H4 (cell line): Measurements from ENCODE around the gene BRINP2. TPM values are rescaled to one million over a fixed set of nuclear protein-coding genes. Genes with fewer than 3 reads are reported as not detected.
"Not testable (repeated sequence)": the region's sequence is repeated elsewhere in the genome, so short reads cannot be mapped to it uniquely, and the experiment has no call there.

Experiments
- DNase-seq: peaks from one replicate; pipeline ENCODE4 v3.0.0-alpha.2; 2015; ENCODE audit warnings: low spot score
- total RNA-seq: library from RNA; depleted of rRNA; stranded (reverse); fragments of >200 nt; shearing (Covaris generic); gene quantifications from 2 replicates; pipeline ENCODE4 v1.2.3, GENCODE V29; 2014; rRNA removed

Gene BRINP2
- total RNA-seq, 1 experiment from 2014 or later: 0.21 TPM

- DNase-seq: no peak
Observed at GRCh38 chr1:177315261-177315660, 144.5 kb downstream of the BRINP2 start.

- DNase-seq: no peak
Observed at GRCh38 chr1:177315761-177316160, 145.0 kb downstream of the BRINP2 start.

DNA sequence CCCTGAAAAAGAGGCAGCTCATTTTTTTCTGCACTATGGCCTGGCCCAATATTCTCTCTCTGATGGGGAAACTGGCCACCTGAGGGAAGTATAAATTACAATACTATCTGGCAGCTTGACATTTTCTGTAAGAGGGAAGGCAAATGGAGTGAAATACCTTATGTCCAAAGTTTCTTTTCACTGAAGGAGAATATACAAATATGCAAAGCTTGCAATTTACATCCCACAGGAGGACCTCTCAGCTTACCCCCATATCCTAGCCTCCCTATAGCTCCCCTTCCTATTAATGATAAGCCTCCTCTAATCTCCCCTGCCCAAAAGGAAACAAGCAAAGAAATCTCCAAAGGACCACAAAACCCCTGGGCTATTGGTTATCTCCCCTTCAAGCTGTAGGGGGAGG lies 150.7 kb downstream of the BRINP2 start:
- not testable (repeated sequence) for DNase-seq

- no peak for DNase-seq
Observed at GRCh38 chr1:177328251-177328650, 157.5 kb downstream of the BRINP2 start.

GRCh38 chr1:177329871-177330270 lies 159.1 kb downstream of the BRINP2 start:
- no peak for DNase-seq

Other genes with a start within 250 kb of the BRINP2 start
- 0.43 and 0.85 TPM in 2 replicates for gene ASTN1, start 6.2 kb upstream of the BRINP2 start, total RNA-seq